SK-N-SH (cell line): ENCODE data around the gene SYNPR.

ENCODE experiments used
- CTCF ChIP-seq: fragments of 200-600 bp; sonication (generic); IDR thresholded peaks from 2 replicates; pipeline ENCODE4 v1.6.1; 2017; ENCODE audit warnings: antibody characterized with exemption, mild to moderate bottlenecking, moderate library complexity
- FOXM1 ChIP-seq: IDR thresholded peaks from 2 replicates; pipeline ENCODE4 v1.4.0; 2012; ENCODE audit warnings: low read depth, mild to moderate bottlenecking
- TAF1 ChIP-seq: IDR thresholded peaks from 2 replicates; pipeline ENCODE4 v1.6.1; 2012; ENCODE audit warnings: low read depth, mild to moderate bottlenecking, low read length, moderate library complexity, borderline replicate concordance
- USF2 ChIP-seq: fragments of 150-350 bp; IDR thresholded peaks from 2 replicates; pipeline ENCODE4 v1.6.1; 2017; ENCODE audit warnings: antibody characterized with exemption, low read length, low read depth, borderline replicate concordance

- TF ChIP-seq TAF1 (no peak), USF2 (no peak), CTCF (peak; percentile 49), FOXM1 (no peak)
Measured at GRCh38 chr3:63333815-63334214, 55.7 kb downstream of the SYNPR start.
